ENCODE measurements around the gene GLIPR1L2.
"Not testable (repeated sequence)": the region's sequence is repeated elsewhere in the genome, so short reads cannot be mapped to it uniquely, and the experiment has no call there.

Gene GLIPR1L2

GRCh38 chr12:75390899-75391538, at the start of gene GLIPR1L2:
TSS of gene GLIPR1L2 (plus strand) at chr12:75391089. CDS start at chr12:75391117, 28 bp downstream.
- Histone ChIP-seq H3K27me3 (replicated peaks; ENCODE audit: control insufficient read depth, insufficient read depth, low read length) (no peaks in the 10 kb centered on the region), H3K4me3 (replicated peaks; ENCODE audit: low read depth, low read length) (peak within 1 kb of the TSS; percentile 75), H3K36me3 (ENCODE audit: control insufficient read depth, insufficient read depth, low read length) (no peaks in the 10 kb centered on the region)
- peak; percentile 98 for DNase-seq (ENCODE audit: extremely low read depth, insufficient read length)
- TF ChIP-seq CTCF (IDR thresholded peaks at IDR 0.05; ENCODE audit: insufficient read depth, low read length, poor library complexity, severe bottlenecking) = peak; percentile 93

- Histone ChIP-seq H3K36me3 (ENCODE audit: control insufficient read depth, insufficient read depth, low read length) (no peaks in the 10 kb centered on the region), H3K27me3 (replicated peaks; ENCODE audit: control insufficient read depth, insufficient read depth, low read length) (no peaks in the 10 kb centered on the region), H3K4me3 (replicated peaks; ENCODE audit: low read depth, low read length) (no peak overlapping the region)
- DNase-seq (ENCODE audit: extremely low read depth, insufficient read length) = no peak
- TF ChIP-seq CTCF (IDR thresholded peaks at IDR 0.05; ENCODE audit: insufficient read depth, low read length, poor library complexity, severe bottlenecking) = no peak
Observed at GRCh38 chr12:75341873-75342272, 49.0 kb upstream of the GLIPR1L2 start.

GRCh38 chr12:75345531-75345930, 45.4 kb upstream of the GLIPR1L2 start:
- TF ChIP-seq CTCF (IDR thresholded peaks at IDR 0.05; ENCODE audit: insufficient read depth, low read length, poor library complexity, severe bottlenecking) = no peak
- H3K36me3 ChIP-seq (ENCODE audit: control insufficient read depth, insufficient read depth, low read length) = no peaks in the 10 kb centered on the region
- no peak overlapping the region for H3K4me3 ChIP-seq (replicated peaks; ENCODE audit: low read depth, low read length)
- H3K27me3 ChIP-seq (replicated peaks; ENCODE audit: control insufficient read depth, insufficient read depth, low read length) = no peaks in the 10 kb centered on the region
- DNase-seq (ENCODE audit: extremely low read depth, insufficient read length) = no peak

GRCh38 chr12:75346215-75346614, 44.7 kb upstream of the GLIPR1L2 start:
- DNase-seq (ENCODE audit: extremely low read depth, insufficient read length) = not testable (repeated sequence)

GRCh38 chr12:75349946-75350345, 40.9 kb upstream of the GLIPR1L2 start:
- Histone ChIP-seq H3K27me3 (replicated peaks; ENCODE audit: control insufficient read depth, insufficient read depth, low read length) (no peaks in the 10 kb centered on the region), H3K4me3 (replicated peaks; ENCODE audit: low read depth, low read length) (no peak overlapping the region), H3K36me3 (ENCODE audit: control insufficient read depth, insufficient read depth, low read length) (no peaks in the 10 kb centered on the region)
- DNase-seq (ENCODE audit: extremely low read depth, insufficient read length) = no peak
- no peak for TF ChIP-seq CTCF (IDR thresholded peaks at IDR 0.05; ENCODE audit: insufficient read depth, low read length, poor library complexity, severe bottlenecking)

More at GRCh38 chr12:75346215-75346614, 44.7 kb upstream of the GLIPR1L2 start:
- H3K4me3 ChIP-seq (replicated peaks; ENCODE audit: low read depth, low read length); H3K36me3 ChIP-seq (ENCODE audit: control insufficient read depth, insufficient read depth, low read length); H3K27me3 ChIP-seq (replicated peaks; ENCODE audit: control insufficient read depth, insufficient read depth, low read length): not testable (repeated sequence)

- H3K4me3 ChIP-seq (replicated peaks; ENCODE audit: low read depth, low read length) = no peak overlapping the region
Observed at GRCh38 chr12:75350413-75350812, 40.5 kb upstream of the GLIPR1L2 start.

More at GRCh38 chr12:75350413-75350812, 40.5 kb upstream of the GLIPR1L2 start:
- Histone ChIP-seq H3K36me3 (ENCODE audit: control insufficient read depth, insufficient read depth, low read length) (no peaks in the 10 kb centered on the region), H3K27me3 (replicated peaks; ENCODE audit: control insufficient read depth, insufficient read depth, low read length) (no peaks in the 10 kb centered on the region)
- DNase-seq (ENCODE audit: extremely low read depth, insufficient read length) = no peak
- TF ChIP-seq CTCF (IDR thresholded peaks at IDR 0.05; ENCODE audit: insufficient read depth, low read length, poor library complexity, severe bottlenecking) = no peak
